HG03432 (cell line): ENCODE data around the gene SCNN1B.
"Not testable (repeated sequence)": the region's sequence is repeated elsewhere in the genome, so short reads cannot be mapped to it uniquely, and the experiment has no call there.

Experiments used
- ATAC-seq: cut with Tn5 transposase; IDR thresholded peaks from one replicate; pipeline ENCODE4 v1.9.1; 2021; ENCODE audit warnings: mild to moderate bottlenecking, moderate library complexity; ENCODE audit not compliant: unreplicated experiment

The SCNN1B gene

GRCh38 chr16:23348579-23349469 is 46.7 kb downstream of the SCNN1B start:
- no peak for ATAC-seq

GRCh38 chr16:23351360-23351759 is 49.3 kb downstream of the SCNN1B start:
- no peak for ATAC-seq

GRCh38 chr16:23353440-23353839 is 51.3 kb downstream of the SCNN1B start:
- no peak for ATAC-seq

GRCh38 chr16:23354246-23354645 is 52.1 kb downstream of the SCNN1B start:
- no peak for ATAC-seq

- ATAC-seq, result no peak
These were observed 53.1 kb downstream of the SCNN1B start for GRCh38 chr16:23355106-23355670.

- no peak for ATAC-seq
These were observed 54.8 kb downstream of the SCNN1B start for GRCh38 chr16:23356941-23357340.

- ATAC-seq, result no peak
These were observed 55.7 kb downstream of the SCNN1B start for GRCh38 chr16:23357761-23358290.

- ATAC-seq, result no peak
These were observed 57.1 kb downstream of the SCNN1B start for GRCh38 chr16:23359092-23359760.

GRCh38 chr16:23362460-23363317 is 60.6 kb downstream of the SCNN1B start:
- no peak for ATAC-seq

GRCh38 chr16:23365602-23366240 is 63.6 kb downstream of the SCNN1B start:
- no peak for ATAC-seq

- ATAC-seq, result not testable (repeated sequence)
These were observed 64.2 kb downstream of the SCNN1B start for GRCh38 chr16:23366341-23366740.

- no peak for ATAC-seq
These were observed 65.5 kb downstream of the SCNN1B start for GRCh38 chr16:23367564-23367963.

GRCh38 chr16:23367988-23368387 is 65.9 kb downstream of the SCNN1B start:
- no peak for ATAC-seq

GRCh38 chr16:23368469-23368868 is 66.4 kb downstream of the SCNN1B start:
- no peak for ATAC-seq

- no peak for ATAC-seq
These were observed 67.3 kb downstream of the SCNN1B start for GRCh38 chr16:23369416-23369815.

- no peak for ATAC-seq
These were observed 69.3 kb downstream of the SCNN1B start for GRCh38 chr16:23371368-23371767.

GRCh38 chr16:23373436-23374219 is 71.5 kb downstream of the SCNN1B start:
- ATAC-seq, result no peak

GRCh38 chr16:23374721-23375510 is 72.8 kb downstream of the SCNN1B start:
- ATAC-seq, result no peak

GRCh38 chr16:23375643-23376042 is 73.5 kb downstream of the SCNN1B start:
- ATAC-seq, result no peak
